PC-9 (cell line): ENCODE results near the gene KBTBD12. TPM values are rescaled to one million over a fixed set of nuclear protein-coding genes. Genes with fewer than 3 reads are reported as not detected.

Experiments used
- BruUV-seq: library from RNA; stranded (reverse); fragments of 400-500 nt; replicated peaks from 2 replicates; lab custom pipeline; 2021; lab: Mats Ljungman, UMichigan
- CTCF ChIA-PET: fragments of 300-600 bp; sonication (Branson Sonifier 250); formaldehyde crosslinking; loops from one replicate; lab custom pipeline; 2022; ENCODE audit warnings: antibody characterized with exemption; lab: Charles Lee
- POLR2A ChIA-PET: fragments of 300-600 bp; sonication (Branson Sonifier 250); formaldehyde crosslinking; loops from one replicate; lab custom pipeline; 2022; ENCODE audit warnings: antibody characterized with exemption; ENCODE audit not compliant: unreplicated experiment; lab: Charles Lee
- DNase-seq, 2 experiments: peaks; one replicate each; pipeline versions ENCODE4 v3.0.0 to v3.0.0-alpha.2; 2015 to 2022; ENCODE audit warnings: mixed read lengths in 1 of 2
- H2AFZ ChIP-seq: fragments of 200-600 bp; sonication (generic); 2 replicates; pipeline ENCODE4 v1.8.1; 2017; ENCODE audit warnings: antibody characterized with exemption
- H3F3A ChIP-seq: fragments of 200-600 bp; sonication (generic); 2 replicates; pipeline ENCODE4 v1.8.1; 2017; ENCODE audit warnings: antibody characterized with exemption, mild to moderate bottlenecking, low read depth; ENCODE audit not compliant: insufficient read depth
- H3K27ac ChIP-seq: fragments of 200-600 bp; sonication (generic); 2 replicates; pipeline ENCODE4 v1.6.1; 2016; ENCODE audit warnings: mixed run types
- H3K27me3 ChIP-seq: fragments of 200-600 bp; sonication (generic); 2 replicates; pipeline ENCODE4 v1.6.1; 2016; ENCODE audit warnings: low read depth, mixed run types; ENCODE audit not compliant: insufficient read depth
- H3K36me3 ChIP-seq: fragments of 200-600 bp; sonication (generic); 2 replicates; pipeline ENCODE4 v1.6.1; 2016; ENCODE audit warnings: low read depth, mixed run types
- H3K4me1 ChIP-seq: fragments of 200-600 bp; sonication (generic); replicated peaks from 2 replicates; pipeline ENCODE4 v1.6.1; 2016; ENCODE audit warnings: mixed run types; ENCODE audit not compliant: insufficient read depth
- H3K4me2 ChIP-seq: fragments of 200-600 bp; sonication (generic); 2 replicates; pipeline ENCODE4 v1.6.1; 2017; ENCODE audit warnings: mixed run types
- H3K4me3 ChIP-seq: fragments of 200-600 bp; sonication (generic); 2 replicates; pipeline ENCODE4 v1.6.1; 2016; ENCODE audit warnings: mixed run types
- H3K79me2 ChIP-seq: fragments of 200-600 bp; sonication (generic); 2 replicates; pipeline ENCODE4 v1.6.1; 2017; ENCODE audit warnings: low read depth, mixed run types
- H3K9me2 ChIP-seq: fragments of 200-600 bp; sonication (generic); 2 replicates; pipeline ENCODE4 v1.8.1; 2017; ENCODE audit warnings: mild to moderate bottlenecking; ENCODE audit not compliant: insufficient read depth
- H3K9me3 ChIP-seq: fragments of 200-600 bp; sonication (generic); 2 replicates; pipeline ENCODE4 v1.8.1; 2016; ENCODE audit warnings: low read depth; ENCODE audit not compliant: insufficient read depth
- H4K20me1 ChIP-seq: fragments of 200-600 bp; sonication (generic); 2 replicates; pipeline ENCODE4 v1.8.1; 2017; ENCODE audit not compliant: insufficient read depth
- CTCF ChIP-seq: fragments of 200-600 bp; sonication (generic); conservative IDR thresholded peaks from 2 replicates; pipeline ENCODE4 v1.6.1; 2017; ENCODE audit warnings: mixed run types, antibody characterized with exemption, mild to moderate bottlenecking, moderate library complexity
- EZH2 ChIP-seq: fragments of 200-600 bp; sonication (generic); IDR thresholded peaks from 2 replicates; pipeline ENCODE4 v1.8.0; 2017; ENCODE audit warnings: antibody characterized with exemption, low read depth
- intact Hi-C: fragments of 100-400 bp; cut with micrococcal nuclease; formaldehyde crosslinking; loops from one replicate; pipeline ENCODE4 v1.10.0; 2022; ENCODE audit not compliant: unreplicated experiment
- total RNA-seq: library from RNA; stranded (reverse); gene quantifications from 2 replicates; pipeline ENCODE4 v1.2.3, GENCODE V29; 2021

The KBTBD12 gene
- total RNA-seq, 1 experiment from 2014 or later, result 1.1 TPM

- no peak for DNase-seq
- H3K4me3 ChIP-seq, result no peak overlapping the region
- H3K36me3 ChIP-seq, result no peaks in the 10 kb centered on the region
- ChIA-PET CTCF (no interaction called here), POLR2A (no interaction called here)
- intact Hi-C loops, result no loop called here
- TF ChIP-seq EZH2, result no peak
- no peak for TF ChIP-seq CTCF
- H3K9me2 ChIP-seq, result no peaks in the 10 kb centered on the region
- H3F3A ChIP-seq, result peaks cover 5% of the 10 kb centered on the region
- H3K9me3 ChIP-seq, result peaks cover 6% of the 10 kb centered on the region; the same call in 1 of the 2 replicates
- H4K20me1 ChIP-seq, result no peaks in the 10 kb centered on the region; the same call in 1 of the 2 replicates
- H3K4me1 ChIP-seq, result peaks cover 29% of the 10 kb centered on the region
- 0 out of 2 replicates have a peak overlapping the region, but pooled peaks have one; percentile 30 for H2AFZ ChIP-seq
- BruUV-seq, result no TSS peak
- H3K4me2 ChIP-seq, result no peak overlapping the region
- no peaks in the 10 kb centered on the region for H3K27me3 ChIP-seq
- H3K27ac ChIP-seq, result no peak overlapping the region
- H3K79me2 ChIP-seq, result no peaks in the 10 kb centered on the region
Observed at GRCh38 chr3:127925384-127925783, 10.4 kb downstream of the KBTBD12 start.

- no peak for TF ChIP-seq CTCF
- no peak for TF ChIP-seq EZH2
- Histone ChIP-seq H3K79me2 (no peaks in the 10 kb centered on the region), H3K4me1 (peaks cover 34% of the 10 kb centered on the region), H4K20me1 (no peaks in the 10 kb centered on the region; the same call in 1 of the 2 replicates), H3K27me3 (no peaks in the 10 kb centered on the region), H2AFZ (no peak overlapping the region), H3K9me2 (no peaks in the 10 kb centered on the region), H3K27ac (no peak overlapping the region), H3K36me3 (no peaks in the 10 kb centered on the region), H3F3A (peaks cover 5% of the 10 kb centered on the region), H3K4me2 (no peak overlapping the region), H3K4me3 (no peak overlapping the region), H3K9me3 (0 out of 2 replicates have a peak, but pooled peaks cover 4% of the 10 kb centered on the region)
- intact Hi-C loops, result no loop called here
- no TSS peak for BruUV-seq
- CTCF ChIA-PET, result no interaction called here
- POLR2A ChIA-PET, result no interaction called here
- DNase-seq, result peak in 1 of 2 experiments; percentile 46
Observed at GRCh38 chr3:127927829-127928604, 13.0 kb downstream of the KBTBD12 start.

GRCh38 chr3:127929818-127930413 is 14.9 kb downstream of the KBTBD12 start:
- ChIA-PET POLR2A (interaction anchor here (0.6 kb wide), 1 partner anchor 165 kb away, joined by 3 read pairs; no protein-coding TSS in a partner anchor), CTCF (interaction anchor here (0.6 kb wide), 1 partner anchor 353 kb away, joined by 4 read pairs; no protein-coding TSS in a partner anchor)
- no peaks in the 10 kb centered on the region; the same call in 1 of the 2 replicates for H4K20me1 ChIP-seq
- H3K27ac ChIP-seq, result peak overlapping the region; percentile 45
- H3K9me3 ChIP-seq, result 0 out of 2 replicates have a peak, but pooled peaks cover 4% of the 10 kb centered on the region
- no peaks in the 10 kb centered on the region for H3K9me2 ChIP-seq
- H2AFZ ChIP-seq, result no peak overlapping the region
- H3K4me2 ChIP-seq, result peak overlapping the region; percentile 70
- no peak for TF ChIP-seq CTCF
- no peak for TF ChIP-seq EZH2
- peak in 1 of 2 experiments; percentile 93 for DNase-seq
- intact Hi-C loops, result no loop called here
- H3K79me2 ChIP-seq, result no peaks in the 10 kb centered on the region
- no TSS peak for BruUV-seq
- peak overlapping the region; percentile 33 for H3K4me3 ChIP-seq
- H3K4me1 ChIP-seq, result peaks cover 34% of the 10 kb centered on the region
- no peaks in the 10 kb centered on the region for H3K27me3 ChIP-seq
- no peaks in the 10 kb centered on the region for H3K36me3 ChIP-seq
- peaks cover 5% of the 10 kb centered on the region for H3F3A ChIP-seq
